Measurements from ENCODE around the gene GSTA4.

The GSTA4 gene

DNA sequence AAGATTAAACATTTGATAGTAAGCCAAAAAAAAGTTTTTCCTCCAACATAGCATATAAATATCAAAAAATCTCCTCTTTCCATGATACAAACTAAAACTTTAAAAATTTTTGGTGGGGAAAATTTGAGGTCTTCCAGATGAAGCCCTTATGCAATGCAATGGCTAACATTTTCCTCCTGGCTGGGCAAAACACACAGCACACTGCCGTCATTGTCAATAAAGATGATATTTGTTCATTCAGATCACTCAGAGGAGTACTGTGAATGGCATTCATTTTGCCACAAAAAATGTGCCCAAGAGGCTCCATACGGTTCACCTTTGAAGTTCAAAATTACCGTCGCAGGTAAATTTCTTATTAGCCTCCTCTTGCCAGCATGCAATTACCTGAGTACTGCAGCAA lies 36.2 kb upstream of the GSTA4 start:
- H3K27ac ChIP-seq (ENCODE audit: low read depth, low read length) = no peak overlapping the region
- no peaks in the 10 kb centered on the region for H3K9me3 ChIP-seq (ENCODE audit: control insufficient read depth, insufficient read depth, low read depth, low read length)
- no peaks in the 10 kb centered on the region for H3K4me1 ChIP-seq (ENCODE audit: control insufficient read depth, insufficient read depth, low read length)
- H3K4me3 ChIP-seq (ENCODE audit: low read depth, low read length) = no peak overlapping the region
- H3K27me3 ChIP-seq (ENCODE audit: control insufficient read depth, insufficient read depth, low read length) = no peaks in the 10 kb centered on the region
- no peak overlapping the region for H3K9ac ChIP-seq (ENCODE audit: low read length)
- peaks cover 40% of the 10 kb centered on the region for H3K36me3 ChIP-seq (ENCODE audit: control insufficient read depth, insufficient read depth, low read length)

GRCh38 chr6:53029761-53030160 lies 34.7 kb upstream of the GSTA4 start:
- Histone ChIP-seq H3K36me3 (ENCODE audit: control insufficient read depth, insufficient read depth, low read length) (peaks cover 30% of the 10 kb centered on the region), H3K9ac (ENCODE audit: low read length) (no peak overlapping the region)

DNA sequence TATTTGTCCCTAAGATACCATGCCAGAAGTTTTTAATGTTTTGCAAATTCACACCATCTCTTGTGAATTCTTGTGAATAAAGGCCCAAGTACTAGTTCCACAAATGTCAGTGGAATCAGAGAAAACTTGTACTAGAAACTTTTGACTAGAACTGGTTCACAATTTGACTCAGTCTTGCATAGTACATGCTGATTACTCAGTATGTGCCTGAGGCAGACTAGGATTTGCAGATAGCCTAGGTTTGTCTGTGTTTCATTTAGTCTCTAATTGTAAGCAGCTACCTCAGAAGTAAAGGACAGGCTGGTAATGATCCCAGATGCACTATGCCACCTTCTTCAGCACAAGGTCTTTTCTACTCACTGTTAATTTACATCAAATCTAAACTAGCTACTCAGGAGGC lies 34.2 kb upstream of the GSTA4 start:
- H3K9ac ChIP-seq (ENCODE audit: low read length) = no peak overlapping the region
- H3K4me1 ChIP-seq (ENCODE audit: control insufficient read depth, insufficient read depth, low read length) = no peaks in the 10 kb centered on the region
- H3K9me3 ChIP-seq (ENCODE audit: control insufficient read depth, insufficient read depth, low read depth, low read length) = no peaks in the 10 kb centered on the region
- H3K27me3 ChIP-seq (ENCODE audit: control insufficient read depth, insufficient read depth, low read length) = no peaks in the 10 kb centered on the region
- H3K36me3 ChIP-seq (ENCODE audit: control insufficient read depth, insufficient read depth, low read length) = peaks cover 29% of the 10 kb centered on the region
- H3K27ac ChIP-seq (ENCODE audit: low read depth, low read length) = no peak overlapping the region
- no peak overlapping the region for H3K4me3 ChIP-seq (ENCODE audit: low read depth, low read length)

More at GRCh38 chr6:53029761-53030160, 34.7 kb upstream of the GSTA4 start:
- Histone ChIP-seq H3K27ac (ENCODE audit: low read depth, low read length) (no peak overlapping the region), H3K4me3 (ENCODE audit: low read depth, low read length) (no peak overlapping the region), H3K9me3 (ENCODE audit: control insufficient read depth, insufficient read depth, low read depth, low read length) (no peaks in the 10 kb centered on the region), H3K4me1 (ENCODE audit: control insufficient read depth, insufficient read depth, low read length) (no peaks in the 10 kb centered on the region), H3K27me3 (ENCODE audit: control insufficient read depth, insufficient read depth, low read length) (no peaks in the 10 kb centered on the region)

DNA sequence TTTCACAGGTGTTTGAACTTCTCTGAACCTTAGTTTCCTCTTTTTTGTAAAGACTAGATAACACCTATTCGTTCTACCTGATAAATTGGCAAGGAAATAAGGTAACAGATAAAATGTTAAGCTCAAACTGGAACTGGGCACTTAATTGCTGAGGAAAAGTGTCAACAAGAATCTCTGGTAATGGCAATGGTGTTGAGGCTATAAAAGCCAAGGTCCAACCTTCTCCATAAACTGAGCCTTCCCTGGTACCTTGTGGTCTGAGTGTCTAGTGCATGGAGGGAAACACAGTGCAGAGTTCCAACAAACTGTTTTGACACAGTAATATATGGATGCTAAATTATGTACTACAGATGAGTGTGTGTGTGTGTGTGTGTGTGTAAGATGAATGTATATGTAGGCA lies 33.4 kb upstream of the GSTA4 start:
- no peak overlapping the region for H3K27ac ChIP-seq (ENCODE audit: low read depth, low read length)
- H3K9ac ChIP-seq (ENCODE audit: low read length) = no peak overlapping the region
- H3K27me3 ChIP-seq (ENCODE audit: control insufficient read depth, insufficient read depth, low read length) = no peaks in the 10 kb centered on the region
- no peaks in the 10 kb centered on the region for H3K4me1 ChIP-seq (ENCODE audit: control insufficient read depth, insufficient read depth, low read length)
- H3K36me3 ChIP-seq (ENCODE audit: control insufficient read depth, insufficient read depth, low read length) = peaks cover 30% of the 10 kb centered on the region
- no peak overlapping the region for H3K4me3 ChIP-seq (ENCODE audit: low read depth, low read length)
- no peaks in the 10 kb centered on the region for H3K9me3 ChIP-seq (ENCODE audit: control insufficient read depth, insufficient read depth, low read depth, low read length)

- H3K4me3 ChIP-seq (ENCODE audit: low read depth, low read length) = no peak overlapping the region
- no peaks in the 10 kb centered on the region for H3K9me3 ChIP-seq (ENCODE audit: control insufficient read depth, insufficient read depth, low read depth, low read length)
- H3K4me1 ChIP-seq (ENCODE audit: control insufficient read depth, insufficient read depth, low read length) = no peaks in the 10 kb centered on the region
- H3K9ac ChIP-seq (ENCODE audit: low read length) = no peak overlapping the region
- H3K36me3 ChIP-seq (ENCODE audit: control insufficient read depth, insufficient read depth, low read length) = peaks cover 30% of the 10 kb centered on the region
- no peak overlapping the region for H3K27ac ChIP-seq (ENCODE audit: low read depth, low read length)
- H3K27me3 ChIP-seq (ENCODE audit: control insufficient read depth, insufficient read depth, low read length) = no peaks in the 10 kb centered on the region
Observed at GRCh38 chr6:53027131-53027718, 32.1 kb upstream of the GSTA4 start.

DNA sequence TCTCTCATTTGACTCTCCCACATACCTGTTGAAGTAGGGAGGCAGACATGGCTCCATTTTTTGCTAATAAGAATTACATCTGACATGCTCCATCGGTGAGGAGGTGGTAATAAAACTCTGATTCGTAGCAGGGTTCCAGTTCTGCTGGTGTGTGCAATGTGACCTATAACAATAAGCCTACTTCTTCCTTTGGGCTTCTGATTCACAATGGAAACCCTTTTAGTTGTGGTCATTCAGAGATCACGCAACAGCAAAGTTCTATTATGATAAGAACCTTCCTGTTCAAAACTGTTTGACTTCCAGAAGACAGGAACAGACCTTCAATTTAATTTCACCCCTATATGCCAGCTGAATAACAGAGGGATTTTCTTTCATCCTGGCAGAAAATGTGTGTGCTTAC lies 31.4 kb upstream of the GSTA4 start:
- Histone ChIP-seq H3K36me3 (ENCODE audit: control insufficient read depth, insufficient read depth, low read length) (peaks cover 30% of the 10 kb centered on the region), H3K4me1 (ENCODE audit: control insufficient read depth, insufficient read depth, low read length) (no peaks in the 10 kb centered on the region), H3K9ac (ENCODE audit: low read length) (no peak overlapping the region), H3K27me3 (ENCODE audit: control insufficient read depth, insufficient read depth, low read length) (no peaks in the 10 kb centered on the region), H3K9me3 (ENCODE audit: control insufficient read depth, insufficient read depth, low read depth, low read length) (no peaks in the 10 kb centered on the region), H3K4me3 (ENCODE audit: low read depth, low read length) (no peak overlapping the region), H3K27ac (ENCODE audit: low read depth, low read length) (no peak overlapping the region)

DNA sequence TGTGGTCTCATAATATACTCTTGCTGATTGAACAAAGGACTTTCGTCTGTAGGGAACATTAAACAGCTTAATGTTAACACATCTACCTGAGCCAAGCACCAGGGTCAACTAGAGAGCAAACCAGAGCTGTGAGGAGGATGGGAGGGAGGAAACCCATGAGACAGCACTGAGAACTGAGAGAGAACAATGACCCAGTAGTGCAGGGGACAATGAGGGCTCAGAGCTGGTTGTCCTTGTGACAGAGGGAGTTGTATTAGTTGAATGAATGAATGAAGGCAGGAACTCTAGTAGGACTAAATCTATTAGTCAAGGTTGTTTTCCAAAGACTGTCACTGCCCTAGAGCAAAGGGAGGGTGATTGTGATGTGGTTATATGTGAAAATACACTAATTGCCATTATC lies 28.2 kb upstream of the GSTA4 start:
- no peak overlapping the region for H3K4me3 ChIP-seq (ENCODE audit: low read depth, low read length)
- no peak overlapping the region for H3K27ac ChIP-seq (ENCODE audit: low read depth, low read length)
- H3K4me1 ChIP-seq (ENCODE audit: control insufficient read depth, insufficient read depth, low read length) = no peaks in the 10 kb centered on the region
- H3K9me3 ChIP-seq (ENCODE audit: control insufficient read depth, insufficient read depth, low read depth, low read length) = no peaks in the 10 kb centered on the region
- no peaks in the 10 kb centered on the region for H3K27me3 ChIP-seq (ENCODE audit: control insufficient read depth, insufficient read depth, low read length)
- H3K36me3 ChIP-seq (ENCODE audit: control insufficient read depth, insufficient read depth, low read length) = peaks cover 9% of the 10 kb centered on the region
- no peak overlapping the region for H3K9ac ChIP-seq (ENCODE audit: low read length)

GRCh38 chr6:53020005-53020744 lies 25.1 kb upstream of the GSTA4 start:
- Histone ChIP-seq H3K27me3 (ENCODE audit: control insufficient read depth, insufficient read depth, low read length) (no peaks in the 10 kb centered on the region), H3K27ac (ENCODE audit: low read depth, low read length) (no peak overlapping the region), H3K36me3 (ENCODE audit: control insufficient read depth, insufficient read depth, low read length) (peaks cover 28% of the 10 kb centered on the region), H3K9ac (ENCODE audit: low read length) (no peak overlapping the region), H3K9me3 (ENCODE audit: control insufficient read depth, insufficient read depth, low read depth, low read length) (no peaks in the 10 kb centered on the region), H3K4me1 (ENCODE audit: control insufficient read depth, insufficient read depth, low read length) (no peaks in the 10 kb centered on the region), H3K4me3 (ENCODE audit: low read depth, low read length) (no peak overlapping the region)

DNA sequence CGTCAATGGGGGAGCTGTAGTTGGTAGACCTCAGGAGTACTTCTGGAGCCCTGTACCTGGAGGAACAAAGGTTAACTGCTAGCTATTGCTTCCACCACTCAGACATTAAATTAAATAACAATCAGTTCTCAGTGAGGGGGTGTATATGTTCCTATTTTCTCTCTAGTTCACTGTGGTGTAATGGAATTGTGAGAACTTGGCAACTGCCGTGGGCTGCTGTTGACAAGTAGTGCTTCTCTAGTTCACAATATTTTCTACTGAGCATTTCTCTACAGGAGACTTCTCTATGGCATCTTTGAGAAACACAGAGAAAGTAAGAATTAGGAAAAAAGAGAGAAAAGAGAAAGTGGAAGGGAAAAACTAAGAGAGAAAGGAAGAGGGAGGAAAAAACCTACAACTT lies 23.4 kb upstream of the GSTA4 start:
- Histone ChIP-seq H3K9me3 (ENCODE audit: control insufficient read depth, insufficient read depth, low read depth, low read length) (no peaks in the 10 kb centered on the region), H3K27me3 (ENCODE audit: control insufficient read depth, insufficient read depth, low read length) (no peaks in the 10 kb centered on the region), H3K36me3 (ENCODE audit: control insufficient read depth, insufficient read depth, low read length) (peaks cover 32% of the 10 kb centered on the region), H3K27ac (ENCODE audit: low read depth, low read length) (no peak overlapping the region), H3K4me3 (ENCODE audit: low read depth, low read length) (no peak overlapping the region), H3K4me1 (ENCODE audit: control insufficient read depth, insufficient read depth, low read length) (no peaks in the 10 kb centered on the region), H3K9ac (ENCODE audit: low read length) (no peak overlapping the region)

GRCh38 chr6:53015486-53015885 lies 20.4 kb upstream of the GSTA4 start:
- H3K9me3 ChIP-seq (ENCODE audit: control insufficient read depth, insufficient read depth, low read depth, low read length) = no peaks in the 10 kb centered on the region
- no peak overlapping the region for H3K9ac ChIP-seq (ENCODE audit: low read length)
- H3K27me3 ChIP-seq (ENCODE audit: control insufficient read depth, insufficient read depth, low read length) = no peaks in the 10 kb centered on the region
- no peak overlapping the region for H3K27ac ChIP-seq (ENCODE audit: low read depth, low read length)
- H3K4me3 ChIP-seq (ENCODE audit: low read depth, low read length) = no peak overlapping the region
- H3K4me1 ChIP-seq (ENCODE audit: control insufficient read depth, insufficient read depth, low read length) = no peaks in the 10 kb centered on the region
- peaks cover 60% of the 10 kb centered on the region for H3K36me3 ChIP-seq (ENCODE audit: control insufficient read depth, insufficient read depth, low read length)

GRCh38 chr6:53014744-53015143 lies 19.7 kb upstream of the GSTA4 start:
- Histone ChIP-seq H3K4me3 (ENCODE audit: low read depth, low read length) (no peak overlapping the region), H3K36me3 (ENCODE audit: control insufficient read depth, insufficient read depth, low read length) (peaks cover 67% of the 10 kb centered on the region), H3K4me1 (ENCODE audit: control insufficient read depth, insufficient read depth, low read length) (no peaks in the 10 kb centered on the region), H3K9ac (ENCODE audit: low read length) (no peak overlapping the region), H3K27me3 (ENCODE audit: control insufficient read depth, insufficient read depth, low read length) (no peaks in the 10 kb centered on the region), H3K27ac (ENCODE audit: low read depth, low read length) (no peak overlapping the region), H3K9me3 (ENCODE audit: control insufficient read depth, insufficient read depth, low read depth, low read length) (no peaks in the 10 kb centered on the region)
